ENCODE results near the gene COL18A1. TPM values are rescaled to one million over a fixed set of nuclear protein-coding genes. Genes with fewer than 3 reads are reported as not detected.
"Not testable (repeated sequence)": the region's sequence is repeated elsewhere in the genome, so short reads cannot be mapped to it uniquely, and the experiment has no call there.

COL18A1 gene
- total RNA-seq, 1 donor from 2014 or later = 535 TPM

DNA sequence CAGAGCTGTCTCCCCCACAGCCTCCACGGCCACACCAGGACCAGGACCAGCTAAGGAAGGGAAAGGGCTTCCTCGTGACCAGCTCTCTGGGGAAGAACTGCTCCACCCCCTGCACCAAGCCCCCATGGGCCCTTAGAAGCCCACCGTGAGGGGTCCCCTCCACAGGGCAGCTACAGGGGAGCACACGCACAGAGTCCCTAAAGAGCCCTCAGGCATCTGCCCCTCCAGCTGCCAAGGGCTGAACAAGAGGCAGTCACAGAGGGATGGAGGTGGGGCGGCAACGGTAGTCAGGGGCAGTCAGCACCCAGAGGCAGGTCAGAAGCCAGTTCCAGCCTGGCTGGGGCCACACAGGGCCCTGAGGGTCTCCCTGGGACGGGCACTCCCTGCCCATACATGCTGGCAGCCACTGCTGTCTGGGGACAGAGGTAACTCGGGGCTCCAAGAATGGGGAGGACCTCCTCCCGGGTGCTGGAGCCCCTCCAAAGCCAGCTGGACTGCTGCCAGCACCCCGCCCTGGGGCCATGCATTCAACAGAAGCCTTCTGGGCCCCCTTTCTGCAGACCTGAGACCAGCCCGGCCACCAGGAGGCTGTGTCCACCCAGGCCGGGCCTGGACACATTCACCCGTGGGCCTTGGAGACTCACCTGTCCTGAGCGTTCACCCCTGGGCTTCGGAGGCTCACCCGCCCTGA, 118.6 kb downstream of the COL18A1 start:
- no peak overlapping the region for H3K4me3 ChIP-seq (ENCODE audit: low read depth, low read length)
- no peak for DNase-seq (ENCODE audit: low read depth)
- TF ChIP-seq, protein P1, sequence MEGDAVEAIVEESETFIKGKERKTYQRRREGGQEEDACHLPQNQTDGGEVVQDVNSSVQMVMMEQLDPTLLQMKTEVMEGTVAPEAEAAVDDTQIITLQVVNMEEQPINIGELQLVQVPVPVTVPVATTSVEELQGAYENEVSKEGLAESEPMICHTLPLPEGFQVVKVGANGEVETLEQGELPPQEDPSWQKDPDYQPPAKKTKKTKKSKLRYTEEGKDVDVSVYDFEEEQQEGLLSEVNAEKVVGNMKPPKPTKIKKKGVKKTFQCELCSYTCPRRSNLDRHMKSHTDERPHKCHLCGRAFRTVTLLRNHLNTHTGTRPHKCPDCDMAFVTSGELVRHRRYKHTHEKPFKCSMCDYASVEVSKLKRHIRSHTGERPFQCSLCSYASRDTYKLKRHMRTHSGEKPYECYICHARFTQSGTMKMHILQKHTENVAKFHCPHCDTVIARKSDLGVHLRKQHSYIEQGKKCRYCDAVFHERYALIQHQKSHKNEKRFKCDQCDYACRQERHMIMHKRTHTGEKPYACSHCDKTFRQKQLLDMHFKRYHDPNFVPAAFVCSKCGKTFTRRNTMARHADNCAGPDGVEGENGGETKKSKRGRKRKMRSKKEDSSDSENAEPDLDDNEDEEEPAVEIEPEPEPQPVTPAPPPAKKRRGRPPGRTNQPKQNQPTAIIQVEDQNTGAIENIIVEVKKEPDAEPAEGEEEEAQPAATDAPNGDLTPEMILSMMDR (conservative IDR thresholded peaks at IDR 0.05; ENCODE audit: low read depth, low read length) = no peak

DNA sequence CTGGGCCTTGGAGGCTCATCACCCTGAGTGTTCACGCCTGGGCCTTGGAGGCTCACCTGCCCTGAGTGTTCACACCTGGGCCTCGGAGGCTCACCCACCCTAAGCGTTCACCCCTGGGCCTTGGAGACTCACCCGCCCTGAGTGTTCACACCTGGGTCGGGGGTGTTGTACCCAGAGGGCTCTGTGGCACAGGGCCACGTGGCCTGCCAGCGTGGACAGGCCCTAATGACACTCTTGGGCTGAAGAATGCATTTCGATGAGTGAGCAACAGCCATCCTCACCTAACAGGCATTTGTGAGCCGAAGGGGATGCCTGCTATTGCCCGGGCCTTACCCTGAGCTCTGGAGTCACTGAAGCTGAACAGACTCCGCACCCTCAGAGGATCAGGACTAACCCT, 119.8 kb downstream of the COL18A1 start:
- TF ChIP-seq, protein P1 (conservative IDR thresholded peaks at IDR 0.05; ENCODE audit: low read depth, low read length) = no peak
- no peak overlapping the region for H3K4me3 ChIP-seq (ENCODE audit: low read depth, low read length)
- DNase-seq (ENCODE audit: low read depth) = no peak

DNA sequence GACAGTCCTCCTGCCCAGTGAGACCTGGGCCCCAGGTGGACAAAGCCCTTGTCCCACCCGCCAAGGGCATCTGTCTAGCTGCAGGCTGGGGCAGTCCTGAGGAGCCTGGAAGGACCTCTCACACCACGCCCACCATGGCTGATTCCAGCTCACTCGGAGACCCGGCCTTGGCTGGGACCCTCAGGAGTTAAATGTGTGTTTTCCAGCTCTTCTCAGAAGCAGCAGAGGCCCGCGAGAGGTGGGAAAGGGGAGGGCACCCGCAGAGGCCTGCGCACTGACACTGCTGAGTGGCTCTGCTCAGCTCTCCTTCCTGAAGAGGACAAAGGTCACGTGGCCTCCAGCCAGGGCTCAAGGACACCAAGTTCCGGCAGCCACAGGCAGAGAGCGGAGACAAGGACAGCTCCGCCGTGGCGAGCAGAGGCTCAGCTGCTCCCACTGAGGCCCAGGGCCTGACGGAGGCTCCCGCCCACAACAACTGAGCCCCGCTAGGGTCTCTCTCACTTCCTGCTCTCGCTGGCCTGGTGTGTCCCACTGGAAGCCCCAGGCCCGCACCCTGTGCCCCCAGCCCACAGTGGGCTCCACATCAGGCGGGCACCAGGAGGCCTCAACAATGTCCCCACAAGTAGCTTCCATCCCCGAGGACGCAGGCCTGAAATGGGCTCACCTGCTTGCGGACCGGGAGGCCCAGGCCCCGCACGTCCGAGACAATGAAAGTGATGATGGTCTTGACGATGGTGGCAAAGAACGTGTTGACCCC, 120.4 kb downstream of the COL18A1 start:
- TF ChIP-seq, protein P1 (conservative IDR thresholded peaks at IDR 0.05; ENCODE audit: low read depth, low read length) = no peak
- H3K4me3 ChIP-seq (ENCODE audit: low read depth, low read length) = no peak overlapping the region
- no peak for DNase-seq (ENCODE audit: low read depth)

DNA sequence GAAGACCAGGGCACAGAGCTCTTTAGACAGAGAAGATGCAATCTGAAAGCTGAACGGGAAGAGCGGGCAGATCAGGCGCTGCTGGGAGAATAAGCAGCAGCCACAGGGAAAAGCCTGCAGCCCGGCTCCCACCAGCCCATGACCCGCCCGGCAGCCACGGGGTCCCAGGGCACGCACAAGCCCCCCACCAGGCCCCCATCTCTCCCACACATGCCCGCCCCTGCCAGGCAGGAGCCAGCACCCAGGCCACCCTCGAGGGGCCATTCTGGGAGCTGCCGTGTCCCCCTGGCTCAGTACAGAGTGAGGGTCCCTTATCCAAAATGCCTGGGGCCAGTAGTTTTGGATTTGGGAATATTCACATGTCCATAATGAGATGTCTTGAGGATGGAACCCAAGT, 120.9 kb downstream of the COL18A1 start:
- no peak for DNase-seq (ENCODE audit: low read depth)
- TF ChIP-seq, protein P1 (conservative IDR thresholded peaks at IDR 0.05; ENCODE audit: low read depth, low read length) = no peak
- H3K4me3 ChIP-seq (ENCODE audit: low read depth, low read length) = no peak overlapping the region

DNA sequence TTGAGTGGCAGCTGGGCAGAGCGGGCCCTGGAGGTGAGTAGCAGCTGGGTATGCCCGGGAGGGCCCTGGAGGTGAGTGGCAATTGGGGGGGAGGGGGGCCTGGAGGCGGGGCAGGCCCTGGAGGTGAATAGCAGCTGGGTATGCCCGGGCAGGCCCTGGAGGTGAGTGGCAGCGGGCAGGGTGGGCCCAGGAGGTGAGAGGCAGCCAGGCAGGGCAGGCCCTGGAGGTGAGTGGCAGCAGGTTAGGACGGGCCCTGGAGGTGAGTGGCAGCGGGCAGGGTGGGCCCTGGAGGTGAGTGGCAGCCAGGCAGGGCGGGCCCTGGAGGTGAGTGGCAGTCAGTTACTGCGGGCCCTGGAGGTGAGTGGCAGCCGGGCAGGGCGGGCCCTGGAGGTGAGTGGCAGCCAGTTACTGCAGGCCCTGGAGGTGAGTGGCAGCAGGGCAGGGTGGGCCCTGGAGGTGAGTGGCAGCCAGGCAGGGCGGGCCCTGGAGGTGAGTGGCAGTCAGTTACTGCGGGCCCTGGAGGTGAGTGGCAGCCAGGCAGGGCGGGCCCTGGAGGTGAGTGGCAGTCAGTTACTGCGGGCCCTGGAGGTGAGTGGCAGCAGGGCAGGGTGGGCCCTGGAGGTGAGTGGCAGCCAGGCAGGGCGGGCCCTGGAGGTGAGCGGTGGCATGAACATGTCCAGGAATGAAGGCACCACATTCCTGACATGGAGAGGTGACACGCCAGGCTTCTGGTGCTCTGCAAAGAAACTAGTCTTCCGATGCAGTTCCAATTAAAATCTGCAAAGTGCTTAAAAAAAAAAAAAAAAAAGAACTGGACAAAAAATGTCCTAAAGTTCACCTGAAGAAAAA, 122.4 kb downstream of the COL18A1 start:
- DNase-seq (ENCODE audit: low read depth); H3K4me3 ChIP-seq (ENCODE audit: low read depth, low read length): not testable (repeated sequence)

DNA sequence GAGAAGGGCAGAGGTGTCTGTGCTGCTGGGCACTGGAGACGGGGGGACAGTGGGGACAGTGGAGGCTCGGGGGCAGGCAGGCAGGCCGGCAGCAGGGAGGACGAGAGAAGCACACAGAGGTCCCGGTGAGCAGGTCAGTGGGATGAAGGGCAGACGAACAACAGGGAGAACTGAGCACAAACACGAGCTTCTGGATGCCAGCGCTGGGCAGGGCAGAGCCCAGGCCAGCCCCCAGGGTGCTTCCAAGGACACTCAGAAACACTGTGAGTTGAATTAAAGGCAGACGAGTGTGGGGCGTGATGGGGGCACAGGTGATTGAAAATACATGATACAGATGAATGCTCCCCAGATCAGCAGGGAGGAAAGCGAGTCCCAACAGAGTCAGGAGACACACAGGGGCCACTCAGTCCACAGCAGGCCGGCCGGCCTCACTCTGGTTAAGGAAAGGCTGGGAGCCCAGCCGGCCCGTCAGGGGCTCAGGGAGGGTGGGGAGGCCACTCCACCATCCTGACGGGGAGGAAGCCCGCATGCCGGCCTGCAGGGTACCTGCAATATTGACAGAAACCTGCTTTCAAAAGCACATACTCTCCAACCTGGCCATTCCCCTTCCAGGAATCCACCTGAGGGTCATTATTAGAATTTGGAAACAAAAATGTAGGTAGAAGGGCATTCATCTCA, 123.2 kb downstream of the COL18A1 start:
- H3K4me3 ChIP-seq (ENCODE audit: low read depth, low read length) = no peak overlapping the region
- TF ChIP-seq, protein P1 (conservative IDR thresholded peaks at IDR 0.05; ENCODE audit: low read depth, low read length) = no peak
- no peak for DNase-seq (ENCODE audit: low read depth)

All from epithelial cell of proximal tubule (primary cell).